GM12878 (cell line): ENCODE data around the gene DNAJB4. TPM values are rescaled to one million over a fixed set of nuclear protein-coding genes. Genes with fewer than 3 reads are reported as not detected.
A peak's percentile ranks its signal among the peaks of the same experiment; 100 is the strongest.

ENCODE experiments used
- CHD4 ChIP-seq: fragments of 200-600 bp; sonication (generic); IDR thresholded peaks from 2 replicates; pipeline ENCODE4 v1.6.1; 2016; ENCODE audit warnings: mild to moderate bottlenecking
- EED ChIP-seq: sonication (generic); IDR thresholded peaks from 2 replicates; pipeline ENCODE4 v1.6.1; 2016; ENCODE audit warnings: antibody characterized with exemption, low read depth
- EP300 ChIP-seq, 2 experiments: fragments of 150-350 bp in 1 of 2; IDR thresholded peaks; 2 replicates each; pipeline ENCODE4 v1.6.1; 2011 to 2012; ENCODE audit warnings: low read depth in 2 of 2, low read length in 2 of 2, borderline replicate concordance in 1 of 2, improper control_type of control experiment in 1 of 2, inconsistent platforms in 1 of 2; ENCODE audit not compliant: control insufficient read depth in 1 of 2
- FOXM1 ChIP-seq: IDR thresholded peaks from 2 replicates; pipeline ENCODE4 v1.6.1; 2012; ENCODE audit warnings: low read depth, mild to moderate bottlenecking, inconsistent platforms, low read length, moderate library complexity
- IRF5 ChIP-seq: fragments of 450-650 bp; IDR thresholded peaks from 2 replicates; pipeline ENCODE4 v1.6.1; 2017; ENCODE audit warnings: borderline replicate concordance
- LARP7 ChIP-seq: fragments of 450-650 bp; IDR thresholded peaks from 2 replicates; pipeline ENCODE4 v1.6.1; 2017; ENCODE audit warnings: mild to moderate bottlenecking
- MEF2A ChIP-seq: IDR thresholded peaks from 2 replicates; pipeline ENCODE4 v1.6.1; 2011; ENCODE audit warnings: low read depth, mild to moderate bottlenecking, low read length, moderate library complexity; ENCODE audit not compliant: insufficient read depth
- PML ChIP-seq: IDR thresholded peaks from 2 replicates; pipeline ENCODE4 v1.6.1; 2012; ENCODE audit warnings: low read length, inconsistent platforms
- POU2F2 ChIP-seq: IDR thresholded peaks from 3 replicates; pipeline ENCODE4 v1.6.1; 2011; ENCODE audit warnings: low read depth, mild to moderate bottlenecking, low read length, borderline replicate concordance
- PRDM15 ChIP-seq: fragments of 450-650 bp; formaldehyde crosslinking; IDR thresholded peaks from 2 replicates; pipeline ENCODE4 v1.4.0; 2020; ENCODE audit warnings: mild to moderate bottlenecking, moderate library complexity
- RUNX3 ChIP-seq: IDR thresholded peaks from 2 replicates; pipeline ENCODE4 v1.6.1; 2012; ENCODE audit warnings: low read length, inconsistent platforms
- SIN3A ChIP-seq: IDR thresholded peaks from 2 replicates; pipeline ENCODE4 v1.6.1; 2012; ENCODE audit warnings: low read depth, low read length, improper control_type of control experiment
- SMAD5 ChIP-seq: IDR thresholded peaks from 2 replicates; pipeline ENCODE4 v1.6.1; 2016; ENCODE audit warnings: antibody characterized with exemption, low read depth
- SMARCA5 ChIP-seq: fragments of 450-650 bp; IDR thresholded peaks from 2 replicates; pipeline ENCODE4 v1.6.1; 2017; ENCODE audit warnings: mild to moderate bottlenecking
- TAF1 ChIP-seq: IDR thresholded peaks from 2 replicates; pipeline ENCODE4 v1.6.1; 2011; ENCODE audit warnings: mild to moderate bottlenecking, low read depth, low read length, borderline replicate concordance
- TARDBP ChIP-seq: IDR thresholded peaks from 2 replicates; pipeline ENCODE4 v1.6.1; 2016; ENCODE audit warnings: borderline replicate concordance
- ZNF687 ChIP-seq: fragments of 450-650 bp; IDR thresholded peaks from 2 replicates; pipeline ENCODE4 v1.6.1; 2017; ENCODE audit warnings: mild to moderate bottlenecking, moderate library complexity
- ZSCAN29 ChIP-seq: fragments of 450-650 bp; IDR thresholded peaks from 2 replicates; pipeline ENCODE4 v1.6.1; 2017; ENCODE audit warnings: mild to moderate bottlenecking, moderate library complexity
- polyA plus RNA-seq, 11 experiments: library from polyadenylated mRNA; depleted of rRNA in 4 of 11; unstranded in 6 of 11; stranded (reverse) in 5 of 11; fragments of >200 nt; fragmentation: Nextera tagmentation in 4 of 11; fragmentation: Illumina TruSeq in 1 of 11; extraction: Ambion mirVana in 4 of 11; extraction: Trizol in 1 of 11; gene quantifications; 1 replicate in 1 of 11; 2 replicates in 10 of 11; pipeline versions ENCODE4 v1.2.1 to v1.2.3, GENCODE V29; 2011 to 2016; ENCODE audit warnings: inconsistent platforms in 2 of 11, missing spikeins in 2 of 11, low read depth in 1 of 11
- total RNA-seq, 4 experiments: library from RNA; depleted of rRNA in 3 of 4; stranded (reverse); fragments of >200 nt in 3 of 4; fragmentation: Illumina TruSeq in 1 of 4; extraction: Trizol in 1 of 4; gene quantifications; 2 replicates each; pipeline versions ENCODE4 v1.2.1 to v1.2.3, GENCODE V29; 2013 to 2021
- TF ChIP-seq, protein P1 (sequence below): IDR thresholded peaks from 2 replicates; pipeline ENCODE4 v1.6.1; 2012; ENCODE audit warnings: low read length, inconsistent platforms

The DNAJB4 gene
- total and polyA plus RNA-seq, 10 of the 15 experiments (the other 5 are each of a cell fraction or from before 2014, with no cell fraction given) = 3.8 to 10.5 (median 6.6) TPM

GRCh38 chr1:77978969-77979876, 25.5 kb upstream of the DNAJB4 start, which contains the start of gene FUBP1 (continued):
- TF ChIP-seq, protein P1, sequence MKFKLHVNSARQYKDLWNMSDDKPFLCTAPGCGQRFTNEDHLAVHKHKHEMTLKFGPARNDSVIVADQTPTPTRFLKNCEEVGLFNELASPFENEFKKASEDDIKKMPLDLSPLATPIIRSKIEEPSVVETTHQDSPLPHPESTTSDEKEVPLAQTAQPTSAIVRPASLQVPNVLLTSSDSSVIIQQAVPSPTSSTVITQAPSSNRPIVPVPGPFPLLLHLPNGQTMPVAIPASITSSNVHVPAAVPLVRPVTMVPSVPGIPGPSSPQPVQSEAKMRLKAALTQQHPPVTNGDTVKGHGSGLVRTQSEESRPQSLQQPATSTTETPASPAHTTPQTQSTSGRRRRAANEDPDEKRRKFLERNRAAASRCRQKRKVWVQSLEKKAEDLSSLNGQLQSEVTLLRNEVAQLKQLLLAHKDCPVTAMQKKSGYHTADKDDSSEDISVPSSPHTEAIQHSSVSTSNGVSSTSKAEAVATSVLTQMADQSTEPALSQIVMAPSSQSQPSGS = peak; percentile 13; the same call in 1 of the 2 replicates
- TF ChIP-seq EED (peak; percentile 35; the same call in 1 of the 2 replicates), TARDBP (no peak), SMARCA5 (peak; percentile 96), EP300 (IDR thresholded peaks at IDR 0.05; ENCODE audit: borderline replicate concordance in 1 of 2, control insufficient read depth in 1 of 2, low read depth in 2 of 2, low read length in 2 of 2) (no peak), PRDM15 (CRISPR knock-in tag) (no peak), ZNF687 (peak; percentile 56), LARP7 (peak; percentile 42), POU2F2 (peak; percentile 80; the same call in 2 of the 3 replicates), PML (peak; percentile 95), FOXM1 (0 out of 2 replicates have a peak, but pooled peaks have one; percentile 3), SIN3A (peak; percentile 54; the same call in 1 of the 2 replicates), IRF5 (peak; percentile 90), RUNX3 (peak; percentile 49), MEF2A (0 out of 2 replicates have a peak, but pooled peaks have one; percentile 10), CHD4 (no peak), ZSCAN29 (0 out of 2 replicates have a peak, but pooled peaks have one; percentile 18), TAF1 (peak; percentile 84), SMAD5 (peak; percentile 82; the same call in 1 of the 2 replicates)
